ENCODE data around the gene PDZK1IP1.

DNA sequence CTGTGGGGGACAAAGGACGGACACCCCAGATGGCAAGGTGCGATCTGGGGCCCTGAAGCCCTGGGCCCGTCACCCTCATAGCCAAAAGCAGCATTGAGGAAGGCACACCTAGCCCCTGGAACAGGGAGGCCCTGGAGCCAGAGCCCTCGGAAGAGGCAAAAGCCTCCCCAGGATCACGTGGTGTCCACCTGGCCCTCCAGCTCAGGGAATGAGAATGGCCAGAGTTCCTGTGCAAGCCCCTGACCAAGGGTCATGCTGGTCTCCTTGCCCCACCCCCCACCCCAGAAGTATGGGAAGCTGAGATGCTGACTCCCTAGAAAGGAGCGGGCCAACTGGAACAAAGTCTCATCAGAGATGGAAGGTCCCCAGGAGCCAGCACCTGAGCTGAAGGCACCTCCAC is 1.0 kb upstream of the PDZK1IP1 start:
- TF ChIP-seq FOXP2 (optimal IDR thresholded peaks at IDR 0.05; ENCODE audit: control extremely low read depth, extremely low read length, insufficient read depth), result no peak
- TF ChIP-seq EZH2 (IDR thresholded peaks at IDR 0.05), result no peak
